Endometrium (tissue), 2 donors: Measurements from ENCODE around the gene SFTPB.
"Not testable (repeated sequence)": the region's sequence is repeated elsewhere in the genome, so short reads cannot be mapped to it uniquely, and the experiment has no call there.

Source experiments
- FAIRE-seq: peaks from 2 replicates; lab custom pipeline; 2012; peaks lifted over from hg19 to GRCh38; lab: Jason Lieb, UNC
- donor health status: control.
- donor health status: control.

The SFTPB gene

DNA sequence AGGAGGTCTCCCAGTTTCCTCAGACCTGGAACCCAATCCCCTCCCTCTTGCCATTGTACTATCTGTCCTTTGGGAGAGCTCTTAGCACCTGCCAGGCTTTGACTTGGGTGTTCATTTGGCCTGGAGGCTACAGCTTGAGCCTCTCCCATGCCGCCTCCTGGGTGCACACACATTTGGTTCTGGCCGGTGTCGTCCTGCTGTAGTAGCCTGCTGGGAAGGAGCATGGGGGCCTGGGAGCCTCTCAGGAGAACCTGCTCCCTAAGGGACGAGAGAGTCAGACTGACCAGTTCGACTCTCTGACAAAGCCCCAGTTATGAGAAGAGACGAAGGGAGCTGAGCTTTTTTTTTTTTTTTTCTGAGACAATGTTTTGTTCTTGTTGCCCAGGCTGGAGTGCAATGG is 7.4 kb upstream of the SFTPB start:
- no peak for FAIRE-seq

DNA sequence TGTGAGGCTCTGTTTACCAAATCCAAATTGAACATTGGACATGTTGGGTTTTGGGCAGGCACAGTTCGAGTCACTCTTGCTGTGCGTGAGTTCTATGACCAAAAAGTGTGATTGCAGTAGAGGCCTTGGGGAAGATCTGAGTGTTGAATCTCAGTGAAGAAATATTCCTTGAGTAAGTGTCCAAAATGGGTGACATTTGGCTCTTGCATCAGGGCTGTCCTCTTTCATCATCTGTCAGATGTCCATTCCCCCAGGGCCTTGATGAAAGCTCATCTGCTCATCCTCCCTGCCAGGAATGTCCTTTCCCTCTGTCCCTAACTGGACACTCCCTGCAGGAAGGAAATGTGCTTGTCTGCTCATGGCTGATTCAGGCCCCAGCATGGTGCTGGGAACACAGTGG is 6.4 kb upstream of the SFTPB start:
- no peak for FAIRE-seq

DNA sequence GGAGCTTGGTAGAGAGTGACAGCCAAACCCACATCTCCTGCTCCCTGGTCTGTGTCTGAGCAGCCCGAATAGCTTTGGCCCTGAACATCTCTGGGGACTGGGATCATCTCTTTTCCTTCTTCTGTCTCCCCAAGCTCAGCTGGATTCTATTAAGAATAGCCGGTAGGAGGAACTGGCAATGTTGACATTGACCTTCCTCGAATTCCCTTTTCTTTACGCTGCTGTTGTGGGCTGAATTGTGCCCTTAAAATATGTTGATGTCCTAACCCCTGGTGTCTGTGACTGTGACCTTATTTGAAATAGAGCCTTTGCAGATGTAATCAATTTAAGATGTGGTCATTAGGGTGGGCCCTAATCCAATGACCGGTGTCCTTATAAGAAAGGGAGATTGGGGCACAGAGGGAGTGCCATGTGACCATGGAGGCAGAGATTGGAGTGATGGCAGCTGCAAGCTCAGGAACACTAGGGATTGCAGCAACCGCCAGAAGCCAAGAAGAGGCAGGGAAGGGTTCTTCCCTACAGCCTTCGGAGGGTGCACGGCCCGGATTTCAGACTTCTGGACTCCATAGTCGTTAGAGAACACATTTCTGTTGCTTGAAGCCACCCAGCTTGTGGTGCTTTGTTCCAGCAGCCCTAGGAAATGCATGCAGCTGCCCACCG is 5.8 kb upstream of the SFTPB start:
- no peak for FAIRE-seq

DNA sequence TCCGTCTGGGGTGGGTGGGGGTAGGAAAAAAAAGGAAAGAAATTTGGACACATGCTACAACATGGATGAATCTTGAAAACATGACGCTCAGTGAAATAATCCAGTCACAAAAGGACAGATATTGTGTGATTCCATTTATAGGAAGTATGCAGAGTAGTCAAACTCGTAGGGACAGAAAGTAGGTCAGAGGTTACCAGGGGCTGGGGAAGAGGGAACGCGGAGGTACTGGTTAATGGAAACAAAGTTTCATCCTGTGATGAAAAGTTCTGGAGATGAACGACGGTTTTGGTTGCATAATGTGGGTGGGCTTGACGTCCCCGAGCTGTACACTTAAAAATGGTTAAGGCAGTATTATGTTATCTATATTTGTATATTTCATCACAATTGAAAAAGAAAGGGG is 4.5 kb upstream of the SFTPB start:
- no peak for FAIRE-seq

DNA sequence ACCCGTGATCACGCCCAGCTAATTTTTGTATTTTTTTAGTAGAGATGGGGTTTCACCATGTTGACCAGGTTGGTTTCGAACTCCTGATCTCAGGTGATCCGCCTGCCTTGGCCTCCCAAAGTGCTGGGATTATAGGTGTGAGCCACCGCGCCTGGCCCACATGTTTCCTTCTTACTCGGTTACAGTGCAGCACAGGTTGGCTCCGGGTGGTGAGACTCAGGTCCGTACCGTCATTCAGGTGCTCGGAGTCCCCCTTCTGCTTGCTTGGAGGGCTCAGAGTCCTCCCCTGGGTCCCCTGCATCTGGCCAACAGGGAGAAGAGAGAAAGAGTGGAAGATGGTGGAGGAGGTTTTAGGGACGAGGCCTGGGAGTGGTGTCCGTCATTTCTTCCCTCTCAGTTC is 2.4 kb upstream of the SFTPB start:
- not testable (repeated sequence) for FAIRE-seq

DNA sequence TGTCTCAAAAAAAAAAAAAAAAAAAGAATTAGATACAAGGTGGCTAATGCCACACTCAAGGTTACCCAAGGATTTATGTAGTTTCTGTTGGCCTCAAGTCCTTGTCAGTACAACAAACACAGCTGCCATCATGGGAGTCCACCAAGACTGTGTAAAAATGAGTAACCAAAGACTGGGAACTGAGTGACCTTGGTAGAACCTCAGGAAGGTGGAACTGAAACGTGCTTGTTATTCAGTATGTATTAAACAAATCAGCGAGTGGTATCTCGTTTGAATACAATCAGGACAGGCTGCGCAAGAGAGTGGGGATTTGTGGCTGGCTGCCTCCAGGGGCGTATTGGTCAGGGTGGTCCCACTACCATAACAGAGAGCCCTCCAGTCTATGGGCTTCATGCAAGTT is 1.6 kb upstream of the SFTPB start:
- no peak for FAIRE-seq

DNA sequence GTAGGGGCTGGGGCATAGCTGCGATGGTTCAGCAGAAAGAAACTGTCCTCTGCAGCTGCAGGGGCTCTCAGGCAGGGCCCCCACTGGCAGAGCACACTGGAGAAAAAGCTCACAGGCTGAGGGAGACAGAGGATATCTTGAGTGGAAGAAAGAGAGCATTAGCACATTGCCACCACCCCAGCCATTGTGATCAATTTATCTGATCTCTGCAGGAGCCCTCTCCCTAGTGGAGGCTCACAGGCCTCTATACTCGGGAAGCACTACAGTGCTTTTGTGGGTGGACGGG is 801 bp upstream of the SFTPB start:
- FAIRE-seq: no peak

DNA sequence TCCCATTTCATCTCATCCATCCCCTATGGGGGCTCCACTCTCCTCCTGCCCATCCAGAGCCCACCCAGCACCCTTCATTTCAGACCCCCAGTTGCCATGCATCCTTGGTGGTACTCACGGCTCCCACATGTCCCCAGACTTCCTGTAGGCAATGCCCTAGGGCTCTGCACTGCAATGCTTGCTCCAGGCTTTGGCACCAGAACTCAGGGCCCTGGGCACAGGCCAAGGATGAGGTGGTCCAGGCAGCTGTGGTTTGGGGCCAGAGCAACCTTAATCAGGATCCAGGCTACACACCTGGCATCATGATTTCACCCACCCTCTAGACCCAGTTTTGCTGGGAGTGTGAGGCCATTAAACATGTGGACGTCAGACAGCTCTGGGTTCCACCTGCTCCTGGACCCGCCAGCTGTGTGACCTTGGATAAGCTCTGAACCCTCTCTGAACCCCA is 414 bp downstream of the SFTPB start:
- no peak for FAIRE-seq

DNA sequence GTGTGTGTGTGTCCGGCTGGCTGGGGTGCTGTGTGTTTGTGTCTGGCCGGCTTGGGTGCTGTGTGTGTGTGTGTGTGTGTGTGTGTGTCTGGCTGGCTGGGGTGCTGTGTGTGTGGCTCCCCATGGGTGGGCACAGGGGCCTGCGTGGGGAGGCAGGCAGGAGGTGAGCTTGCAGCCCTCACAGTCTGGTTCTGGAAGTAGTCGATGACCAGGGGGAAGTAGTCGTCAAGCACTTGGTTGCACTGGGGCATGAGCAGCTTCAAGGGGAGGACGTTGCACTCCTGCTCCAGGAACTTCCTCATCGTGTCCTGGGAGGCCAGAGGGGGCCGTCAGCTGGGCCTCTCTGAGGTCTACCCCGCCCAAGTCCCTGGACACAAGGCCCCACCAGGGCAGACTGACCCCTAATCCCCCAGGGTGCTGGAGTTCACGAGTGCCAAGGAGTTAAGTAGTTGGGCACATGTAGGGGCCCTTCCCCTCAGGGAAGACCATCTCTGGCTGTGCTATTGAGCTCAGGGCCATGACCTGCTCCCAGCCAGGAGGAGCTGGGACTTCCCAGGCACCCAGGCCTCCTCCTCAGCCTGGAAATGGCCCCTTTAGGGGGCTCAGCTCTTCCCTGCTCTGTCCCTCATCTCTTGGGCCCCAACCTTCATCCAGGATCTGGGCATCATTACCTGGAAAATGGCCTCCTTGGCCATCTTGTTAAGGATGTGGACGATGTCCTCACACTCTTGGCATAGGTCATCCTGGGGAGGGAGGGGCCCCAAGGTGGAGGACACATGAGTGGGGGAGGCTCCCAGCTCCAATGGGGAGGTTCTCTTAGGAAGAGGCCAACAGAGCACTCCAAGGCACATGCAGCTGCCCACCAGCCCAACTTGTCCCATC is 1.3 kb downstream of the SFTPB start:
- no peak for FAIRE-seq

DNA sequence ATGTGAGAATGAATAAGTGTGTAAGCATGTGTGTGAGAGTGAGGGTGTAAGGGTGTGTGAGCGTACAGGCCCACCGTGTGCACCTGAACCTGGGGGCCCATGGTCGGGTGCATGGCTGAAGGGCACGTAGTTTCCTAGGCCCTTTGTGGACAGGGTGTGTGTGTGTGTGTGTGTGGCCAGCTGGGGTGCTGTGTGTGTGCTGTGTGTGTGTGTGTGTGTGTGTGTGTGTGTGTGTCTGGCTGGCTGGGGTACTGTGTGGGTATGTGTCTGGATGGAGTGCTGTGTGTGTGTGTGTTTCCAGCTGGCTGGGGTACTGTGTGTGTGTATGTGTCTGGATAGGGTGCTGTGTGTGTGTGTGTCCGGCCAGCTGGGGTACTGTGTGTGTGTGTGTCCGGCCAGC is 2.0 kb downstream of the SFTPB start:
- no peak for FAIRE-seq

DNA sequence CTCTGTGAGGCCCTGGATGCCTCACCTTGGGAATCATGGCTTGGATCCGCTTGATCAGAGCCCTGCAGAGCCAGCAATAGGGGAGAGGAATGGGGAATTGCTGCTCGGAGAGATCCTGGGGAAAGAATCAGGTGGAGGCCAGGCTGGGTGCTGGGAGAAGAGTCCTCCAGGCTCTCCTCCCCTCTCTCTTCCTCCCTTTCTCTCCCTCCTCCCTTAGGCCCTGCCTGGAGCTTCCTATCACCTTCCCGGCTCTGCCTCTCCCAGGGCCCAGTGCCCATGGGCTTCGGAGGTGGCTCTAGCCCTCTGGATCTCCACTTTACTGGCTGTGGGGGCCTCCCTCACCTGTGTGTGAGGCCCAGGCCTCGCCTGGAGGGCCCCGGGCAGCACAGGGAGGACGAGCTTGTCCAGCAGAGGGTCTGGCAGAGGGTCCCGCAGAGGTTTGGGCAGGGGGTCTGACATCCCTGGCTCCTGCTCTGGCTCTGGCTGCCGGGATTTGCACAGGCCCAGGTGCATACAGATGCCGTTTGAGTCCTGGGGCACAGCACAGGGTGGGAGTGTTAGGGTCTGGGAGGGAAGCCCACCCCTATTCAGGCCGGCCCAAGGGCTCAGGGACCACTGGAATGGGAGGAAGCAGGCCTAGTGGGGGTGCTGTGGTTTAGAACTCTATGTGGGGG is 2.6 kb downstream of the SFTPB start:
- no peak for FAIRE-seq

DNA sequence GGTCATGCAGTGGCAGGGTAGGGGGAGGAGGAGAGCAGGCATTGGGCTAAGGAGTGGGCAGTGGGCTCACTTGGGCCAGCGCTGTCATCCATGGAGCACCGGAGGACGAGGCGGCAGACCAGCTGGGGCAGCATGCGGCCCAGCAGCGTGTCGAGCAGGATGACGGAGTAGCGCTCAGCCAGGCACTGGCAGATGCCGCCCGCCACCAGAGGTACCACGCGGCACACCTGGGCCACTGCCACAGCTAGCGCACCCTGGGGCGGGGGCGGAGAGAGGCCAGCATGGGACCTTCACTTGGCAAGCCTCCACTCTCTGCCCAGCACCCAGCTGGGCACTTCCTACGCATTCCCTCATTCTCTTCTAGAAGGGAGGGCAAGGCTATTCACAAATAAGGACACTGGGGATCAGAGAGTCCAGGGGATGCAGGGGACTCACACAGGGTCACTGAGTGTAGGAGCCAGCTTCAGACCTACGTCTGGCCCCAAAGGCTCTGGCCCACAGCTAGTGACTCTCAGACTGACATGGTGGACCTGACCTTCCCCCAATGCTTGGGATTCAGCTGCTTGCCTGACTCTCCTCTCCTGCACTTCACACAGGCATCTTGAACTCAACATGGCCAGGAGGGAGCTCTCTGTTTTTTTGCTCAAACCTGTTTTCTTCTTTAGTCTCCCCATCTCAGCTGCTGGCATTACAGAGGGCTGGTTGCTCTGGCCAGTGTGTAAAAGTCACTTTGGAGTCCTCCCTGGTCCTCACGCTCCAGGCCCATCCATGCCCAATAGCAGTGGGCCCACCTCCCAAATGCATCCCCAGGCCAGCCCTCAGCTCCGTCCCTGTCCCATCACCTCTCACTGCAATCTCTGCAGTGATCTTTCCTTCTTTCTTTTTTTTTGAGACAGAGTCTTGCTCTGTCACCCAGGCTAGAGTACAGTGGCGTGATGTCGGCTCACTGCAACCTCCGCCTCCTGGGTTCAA is 4.1 kb downstream of the SFTPB start:
- FAIRE-seq: no peak

DNA sequence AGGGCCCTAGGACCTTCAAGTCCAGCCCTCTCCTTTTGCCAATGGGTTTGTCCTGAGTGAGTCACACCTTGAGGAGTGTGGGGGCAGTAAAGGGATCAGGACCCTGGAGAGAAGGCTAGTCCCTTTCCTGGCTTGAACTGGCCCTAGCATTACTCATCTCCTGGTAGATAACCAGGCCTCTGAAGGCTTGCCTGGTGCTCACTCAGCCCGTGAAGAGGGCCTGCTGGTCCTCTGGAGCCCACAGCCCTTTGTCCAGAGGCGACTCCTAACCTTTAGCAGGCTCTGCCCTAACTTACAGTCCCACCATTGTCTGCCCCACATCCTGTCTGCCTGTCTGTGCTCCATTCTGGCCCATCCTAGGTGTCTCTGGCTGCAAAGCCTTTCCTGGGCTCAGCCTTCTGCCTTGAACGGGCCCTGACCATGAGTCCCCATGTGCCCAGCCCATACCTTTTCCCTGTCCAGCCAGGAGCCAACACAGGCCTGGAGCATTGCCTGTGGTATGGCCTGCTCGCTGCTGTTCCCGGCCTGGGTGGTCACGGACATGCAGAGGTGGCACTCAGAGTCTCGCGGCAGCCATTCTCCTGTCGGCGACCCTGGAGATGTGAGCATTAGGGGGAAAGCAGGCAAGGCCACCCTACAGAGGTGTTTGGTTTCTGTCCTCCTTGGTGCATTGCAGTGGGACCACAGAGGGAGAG is 5.0 kb downstream of the SFTPB start:
- no peak for FAIRE-seq

DNA sequence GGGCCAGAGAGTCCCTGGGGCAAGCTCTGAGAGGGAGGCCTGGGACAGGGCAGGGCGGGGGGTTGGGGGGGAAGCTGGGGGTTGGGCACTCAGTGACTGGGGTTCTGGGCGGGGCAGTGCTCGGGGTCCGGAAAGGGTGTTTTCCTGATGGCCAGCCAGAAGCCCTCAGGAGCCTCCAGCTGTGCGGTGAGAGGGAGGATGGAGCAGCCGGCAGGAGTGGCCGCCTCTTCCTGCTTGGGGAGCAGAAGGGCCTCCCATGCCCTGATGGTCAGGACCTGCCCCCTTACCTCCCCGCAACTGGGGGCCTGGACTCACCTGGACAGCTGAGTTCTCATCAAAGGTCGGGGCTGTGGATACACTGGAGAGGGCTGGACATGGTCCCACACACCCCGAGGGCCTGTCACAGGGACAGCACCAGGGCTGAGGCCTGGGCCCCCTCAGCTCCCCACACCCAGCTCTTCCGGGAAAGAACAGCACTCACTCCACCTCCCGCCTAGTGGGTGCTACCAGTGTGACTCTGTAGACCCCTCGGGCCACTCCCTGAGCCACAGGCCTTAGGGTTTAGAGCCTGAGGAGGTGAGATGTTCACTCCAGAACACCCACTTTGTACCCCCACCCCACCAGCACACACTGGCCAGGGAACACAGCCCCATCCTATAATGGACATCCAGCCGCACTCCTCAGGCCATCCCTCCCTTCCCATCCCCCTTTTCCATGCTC is 6.7 kb downstream of the SFTPB start:
- FAIRE-seq: no peak

DNA sequence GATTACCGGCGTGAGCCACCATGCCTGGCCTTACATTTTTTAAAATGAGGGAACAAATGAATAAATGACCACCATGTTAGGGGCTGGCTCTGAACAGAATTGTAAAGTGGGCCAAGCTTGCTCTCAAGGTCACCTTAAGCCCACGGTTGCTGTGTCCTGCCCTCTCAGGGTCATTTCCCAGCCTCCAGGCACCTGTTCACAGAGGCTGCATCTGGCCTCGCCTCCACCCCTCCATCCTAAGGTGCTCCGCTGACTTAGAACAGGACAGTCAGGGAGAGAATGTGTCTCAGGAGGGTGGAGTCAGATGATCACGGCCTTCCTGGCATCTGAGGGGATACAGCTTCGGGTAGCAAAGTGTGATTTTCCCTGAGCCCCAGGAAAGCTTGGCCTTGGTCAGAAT is 7.3 kb downstream of the SFTPB start:
- no peak for FAIRE-seq

DNA sequence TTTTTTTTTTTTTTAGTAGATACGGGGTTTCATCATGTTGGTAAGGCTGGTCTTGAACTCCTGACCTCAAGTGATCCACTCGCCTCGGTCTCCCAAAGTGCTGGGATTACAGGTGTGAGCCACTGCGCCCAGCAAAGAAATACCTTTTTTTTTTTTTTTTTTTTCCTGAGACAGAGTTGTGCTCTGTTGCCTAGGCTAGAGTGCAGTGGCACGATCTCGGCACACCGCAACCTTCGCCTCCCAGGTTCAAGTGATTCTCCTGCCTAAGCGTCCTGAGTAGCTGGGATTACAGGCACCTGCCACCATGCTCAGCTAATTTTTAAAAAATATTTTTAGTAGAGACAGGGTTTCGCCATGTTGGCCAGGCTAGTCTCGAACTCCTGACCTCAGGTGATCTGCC is 7.7 kb downstream of the SFTPB start:
- not testable (repeated sequence) for FAIRE-seq

DNA sequence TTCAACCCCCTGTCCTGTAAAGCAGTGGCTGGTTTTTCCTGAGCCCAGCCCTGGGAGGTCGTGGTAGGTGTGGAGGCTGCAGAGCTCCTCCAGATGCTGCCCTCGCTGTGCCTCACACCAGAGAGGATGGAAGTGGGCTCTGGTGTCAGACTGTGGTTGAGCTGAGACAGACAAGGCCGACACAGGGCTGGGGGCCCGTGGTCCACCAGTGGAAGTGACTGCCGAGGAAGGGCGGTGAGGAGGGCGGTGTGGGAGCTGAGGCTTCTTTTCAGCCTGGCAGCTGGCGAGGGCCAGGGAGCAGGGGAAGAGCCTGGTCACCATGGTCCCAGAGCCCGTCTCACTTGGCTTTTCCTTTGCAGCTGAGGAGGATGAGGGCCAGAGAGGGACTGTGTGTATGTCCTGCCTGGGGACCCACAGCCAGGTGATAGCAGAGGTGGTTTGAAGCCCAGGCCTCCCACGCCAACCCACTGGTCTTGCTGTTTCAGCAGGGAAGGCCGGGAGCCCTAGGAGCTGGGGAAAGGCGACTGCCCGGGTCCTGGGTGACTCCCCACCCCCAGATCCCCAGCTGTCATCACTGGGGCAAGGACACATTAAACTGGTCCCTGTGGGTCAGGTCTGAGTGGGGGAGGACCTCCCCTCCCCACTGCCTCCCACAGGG is 8.5 kb downstream of the SFTPB start:
- FAIRE-seq: no peak

DNA sequence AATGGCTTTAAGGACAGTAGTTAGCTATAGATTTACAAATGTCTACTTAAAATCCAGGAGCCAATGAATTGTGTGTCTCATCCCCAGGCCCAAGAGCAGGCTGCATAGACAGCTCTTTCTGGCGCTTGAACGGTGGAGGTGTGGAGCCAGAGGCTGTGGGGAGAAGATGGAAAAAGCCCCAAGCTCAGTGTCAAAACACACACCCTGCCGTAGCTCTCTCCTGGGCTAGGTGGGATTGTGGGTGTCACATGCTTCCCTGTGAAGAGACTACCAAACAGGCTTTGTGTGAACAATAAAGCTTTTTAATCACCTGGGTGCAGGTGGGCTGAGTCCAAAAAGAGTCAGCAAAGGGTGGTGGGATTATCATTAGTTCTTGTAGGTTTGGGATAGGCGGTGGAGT is 10.6 kb downstream of the SFTPB start:
- not testable (repeated sequence) for FAIRE-seq

DNA sequence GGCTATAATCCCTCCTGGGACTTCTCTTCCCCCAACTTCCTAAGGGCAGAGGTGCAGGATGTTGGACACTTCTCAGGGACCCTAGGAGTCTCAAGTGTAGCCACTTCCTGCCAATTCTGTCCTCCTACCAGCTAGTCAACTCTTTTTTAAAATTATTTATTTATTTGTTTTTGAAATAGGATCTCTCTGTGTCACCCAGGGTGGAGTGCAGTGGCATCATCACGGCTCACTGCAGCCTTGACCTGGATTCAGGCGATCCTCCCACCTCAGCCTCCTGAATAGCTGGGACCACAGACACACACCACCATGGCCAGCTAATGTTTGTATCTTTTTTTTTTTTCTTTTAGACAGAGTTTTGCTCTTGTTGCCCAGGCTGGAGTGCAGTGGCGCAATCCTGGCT is 11.5 kb downstream of the SFTPB start:
- no peak for FAIRE-seq

DNA sequence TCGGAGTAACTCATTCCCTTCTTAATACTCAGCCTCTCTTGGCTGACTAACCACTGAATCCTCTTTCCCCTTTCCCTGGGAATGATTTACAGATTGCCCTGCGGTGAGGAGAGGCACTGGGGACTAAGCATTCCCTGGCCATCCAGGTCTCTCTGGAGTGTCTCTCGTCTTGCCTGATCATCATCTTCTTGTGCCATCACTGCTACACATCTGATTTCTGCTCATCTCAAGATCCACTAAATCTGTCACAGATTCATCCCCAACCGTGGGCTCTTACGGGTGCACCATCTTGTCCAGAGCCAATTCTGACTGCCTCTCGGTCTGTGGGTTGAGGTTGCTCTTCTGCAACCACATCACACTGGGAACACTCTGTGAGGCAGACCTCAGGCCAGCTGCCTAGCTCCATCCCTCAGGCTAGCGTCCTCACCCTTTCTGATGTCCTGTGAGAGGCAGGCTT is 12.0 kb downstream of the SFTPB start:
- no peak for FAIRE-seq
